Measurements from ENCODE around the gene TPSB2.

GRCh38 chr16:1192384-1193073, 37.5 kb downstream of the TPSB2 start:
- TF ChIP-seq ZSCAN18 (CRISPR knock-in tag; IDR thresholded peaks at IDR 0.05) (no peak), FOXP4 (CRISPR knock-in tag; IDR thresholded peaks at IDR 0.05) (no peak), ZBTB21 (CRISPR knock-in tag; IDR thresholded peaks at IDR 0.05; ENCODE audit: borderline replicate concordance) (no peak), AFF4 (CRISPR knock-in tag; IDR thresholded peaks at IDR 0.05; ENCODE audit: borderline replicate concordance) (no peak), ZNF138 (CRISPR knock-in tag; conservative IDR thresholded peaks at IDR 0.05) (no peak)
